ENCODE results near the gene PCDH7.

PCDH7 gene, protein sequence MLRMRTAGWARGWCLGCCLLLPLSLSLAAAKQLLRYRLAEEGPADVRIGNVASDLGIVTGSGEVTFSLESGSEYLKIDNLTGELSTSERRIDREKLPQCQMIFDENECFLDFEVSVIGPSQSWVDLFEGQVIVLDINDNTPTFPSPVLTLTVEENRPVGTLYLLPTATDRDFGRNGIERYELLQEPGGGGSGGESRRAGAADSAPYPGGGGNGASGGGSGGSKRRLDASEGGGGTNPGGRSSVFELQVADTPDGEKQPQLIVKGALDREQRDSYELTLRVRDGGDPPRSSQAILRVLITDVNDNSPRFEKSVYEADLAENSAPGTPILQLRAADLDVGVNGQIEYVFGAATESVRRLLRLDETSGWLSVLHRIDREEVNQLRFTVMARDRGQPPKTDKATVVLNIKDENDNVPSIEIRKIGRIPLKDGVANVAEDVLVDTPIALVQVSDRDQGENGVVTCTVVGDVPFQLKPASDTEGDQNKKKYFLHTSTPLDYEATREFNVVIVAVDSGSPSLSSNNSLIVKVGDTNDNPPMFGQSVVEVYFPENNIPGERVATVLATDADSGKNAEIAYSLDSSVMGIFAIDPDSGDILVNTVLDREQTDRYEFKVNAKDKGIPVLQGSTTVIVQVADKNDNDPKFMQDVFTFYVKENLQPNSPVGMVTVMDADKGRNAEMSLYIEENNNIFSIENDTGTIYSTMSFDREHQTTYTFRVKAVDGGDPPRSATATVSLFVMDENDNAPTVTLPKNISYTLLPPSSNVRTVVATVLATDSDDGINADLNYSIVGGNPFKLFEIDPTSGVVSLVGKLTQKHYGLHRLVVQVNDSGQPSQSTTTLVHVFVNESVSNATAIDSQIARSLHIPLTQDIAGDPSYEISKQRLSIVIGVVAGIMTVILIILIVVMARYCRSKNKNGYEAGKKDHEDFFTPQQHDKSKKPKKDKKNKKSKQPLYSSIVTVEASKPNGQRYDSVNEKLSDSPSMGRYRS (N-terminal part only)

DNA sequence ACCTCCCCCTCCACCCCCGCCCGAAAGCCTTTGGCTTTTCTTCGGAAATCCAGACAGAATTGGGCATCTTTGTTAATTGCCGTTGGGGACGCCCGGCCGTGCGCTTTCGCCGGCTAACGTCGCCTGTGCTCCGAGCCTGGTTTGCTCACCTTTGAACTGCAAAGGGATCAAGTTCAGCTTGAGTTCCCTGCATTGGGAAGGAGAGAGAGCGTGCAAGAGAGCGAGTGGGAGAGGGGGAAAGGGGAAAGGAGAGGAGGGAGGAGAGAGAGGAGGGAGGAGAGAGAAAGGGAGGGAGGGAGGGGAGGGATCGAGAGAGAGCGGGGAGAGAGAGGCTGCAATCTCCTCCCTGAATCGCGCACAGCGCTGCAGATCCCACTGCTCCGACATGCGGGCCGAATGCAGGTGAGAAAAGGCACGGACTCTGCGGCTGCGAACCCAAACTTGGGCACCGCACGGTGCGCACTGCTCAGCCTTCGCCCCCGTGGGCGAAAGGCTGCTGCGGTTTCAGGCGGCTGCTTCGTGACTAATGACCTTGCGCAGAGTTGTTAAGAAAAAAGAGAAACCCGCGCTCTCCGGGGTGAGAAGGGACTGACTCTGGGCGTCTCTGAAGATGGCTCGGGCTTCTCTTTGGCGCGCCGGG, at the start of gene PCDH7:
Gene PCDH7 (plus strand): TSS at position 349 of the 640 bp plus-strand sequence. CDS start 1,054 bp downstream, outside the sequence.
- no peak for DNase-seq

DNA sequence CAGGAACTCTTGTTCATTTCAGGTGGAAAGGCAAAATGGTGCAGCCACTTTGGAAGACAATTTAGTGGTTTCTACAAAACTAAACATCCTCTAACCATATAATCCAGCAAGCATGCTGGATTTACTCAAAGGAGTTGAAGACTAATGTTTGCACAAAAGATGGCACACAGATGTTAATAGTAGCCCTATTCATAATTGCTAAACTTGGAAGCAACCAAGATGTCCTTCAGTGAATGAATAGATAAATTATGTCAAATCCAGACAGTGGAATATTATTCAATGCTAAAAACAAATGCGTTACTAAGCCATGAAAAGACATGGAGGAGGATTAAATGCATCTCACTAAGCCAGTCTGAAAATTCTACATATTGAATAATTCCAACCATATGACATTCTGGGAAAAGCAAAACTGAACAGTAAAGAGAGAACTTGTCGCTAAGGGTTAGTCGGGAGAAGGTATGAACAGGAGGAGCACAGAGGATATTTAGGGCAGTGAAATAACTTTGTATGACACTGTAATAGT, 48.2 kb upstream of the PCDH7 start:
- no peak for DNase-seq

DNA sequence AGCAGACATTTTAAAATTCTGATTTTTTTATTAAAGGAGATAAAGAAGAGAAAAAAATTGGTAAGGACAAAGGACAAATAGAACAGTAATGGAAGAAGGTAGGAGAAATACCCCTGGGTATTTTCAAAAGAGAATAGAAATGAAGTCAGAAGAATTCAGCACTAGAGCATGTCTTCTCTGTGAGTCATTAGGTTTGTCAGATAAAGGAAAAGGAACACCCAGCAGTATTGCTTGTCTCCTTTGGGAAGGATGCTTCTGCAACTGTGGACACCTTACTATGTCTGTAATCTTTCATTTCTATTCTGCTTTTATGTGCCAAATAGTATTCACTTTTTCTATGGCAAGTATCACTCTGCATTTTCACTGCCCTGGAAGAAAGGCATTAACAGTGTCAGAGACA, 24.0 kb upstream of the PCDH7 start:
- no peak for DNase-seq

DNA sequence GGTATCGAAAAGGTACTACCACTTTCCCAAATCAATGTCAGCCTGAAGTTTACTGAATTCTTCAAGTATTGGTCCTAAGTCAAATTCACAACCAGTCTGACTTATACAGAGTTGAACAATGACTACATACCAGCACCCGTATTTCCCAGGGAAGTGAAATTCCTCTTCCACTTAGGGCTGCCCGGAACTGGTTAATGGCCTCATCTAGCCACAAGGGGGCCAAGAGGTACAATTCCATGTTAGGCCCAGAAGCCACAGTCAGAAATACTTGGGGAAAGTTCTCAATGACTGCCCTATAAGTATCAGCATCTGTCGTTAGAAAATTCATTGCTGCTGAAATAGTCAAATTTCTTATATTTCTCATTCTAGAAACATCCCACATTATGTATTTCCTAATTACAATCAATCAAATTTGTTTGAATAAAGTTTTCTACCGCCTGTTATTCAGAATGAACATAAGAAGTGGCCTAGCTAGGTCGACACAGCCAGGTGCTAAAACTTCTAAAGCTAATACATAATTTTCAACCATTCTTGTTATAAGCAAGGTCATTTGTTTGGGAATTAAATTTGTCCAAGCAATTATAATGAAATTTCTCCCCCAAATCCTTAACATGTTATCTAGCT, 5.6 kb upstream of the PCDH7 start:
- DNase-seq = no peak

- DNase-seq = no peak
These were observed 4.0 kb upstream of the PCDH7 start for GRCh38 chr4:30716158-30716557.

DNA sequence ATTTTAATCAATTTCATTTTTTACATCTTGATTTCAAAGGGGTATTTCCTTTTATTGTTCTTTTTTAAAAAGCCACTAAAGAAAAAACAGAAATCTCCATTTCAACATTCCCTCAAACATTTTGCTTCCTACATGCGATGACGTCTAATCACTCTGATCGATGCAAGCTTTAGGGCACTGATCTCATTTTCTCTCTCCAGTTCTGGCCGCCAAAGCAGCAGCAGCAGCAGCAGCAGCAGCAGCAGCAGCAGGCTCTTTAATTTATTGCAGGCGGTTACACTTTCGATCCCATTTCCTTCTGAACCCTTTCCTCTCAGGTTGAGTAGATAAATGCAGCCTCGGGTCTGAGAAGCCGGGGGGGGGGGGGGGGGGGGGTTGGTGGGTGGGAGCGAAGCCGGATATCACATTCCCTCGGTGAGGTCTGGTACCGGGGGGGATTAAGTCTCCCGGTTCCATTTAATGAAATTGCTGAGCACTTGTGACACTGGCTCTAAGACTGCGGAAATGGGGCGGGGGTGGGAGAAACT, 3.4 kb upstream of the PCDH7 start:
- DNase-seq = no peak

DNA sequence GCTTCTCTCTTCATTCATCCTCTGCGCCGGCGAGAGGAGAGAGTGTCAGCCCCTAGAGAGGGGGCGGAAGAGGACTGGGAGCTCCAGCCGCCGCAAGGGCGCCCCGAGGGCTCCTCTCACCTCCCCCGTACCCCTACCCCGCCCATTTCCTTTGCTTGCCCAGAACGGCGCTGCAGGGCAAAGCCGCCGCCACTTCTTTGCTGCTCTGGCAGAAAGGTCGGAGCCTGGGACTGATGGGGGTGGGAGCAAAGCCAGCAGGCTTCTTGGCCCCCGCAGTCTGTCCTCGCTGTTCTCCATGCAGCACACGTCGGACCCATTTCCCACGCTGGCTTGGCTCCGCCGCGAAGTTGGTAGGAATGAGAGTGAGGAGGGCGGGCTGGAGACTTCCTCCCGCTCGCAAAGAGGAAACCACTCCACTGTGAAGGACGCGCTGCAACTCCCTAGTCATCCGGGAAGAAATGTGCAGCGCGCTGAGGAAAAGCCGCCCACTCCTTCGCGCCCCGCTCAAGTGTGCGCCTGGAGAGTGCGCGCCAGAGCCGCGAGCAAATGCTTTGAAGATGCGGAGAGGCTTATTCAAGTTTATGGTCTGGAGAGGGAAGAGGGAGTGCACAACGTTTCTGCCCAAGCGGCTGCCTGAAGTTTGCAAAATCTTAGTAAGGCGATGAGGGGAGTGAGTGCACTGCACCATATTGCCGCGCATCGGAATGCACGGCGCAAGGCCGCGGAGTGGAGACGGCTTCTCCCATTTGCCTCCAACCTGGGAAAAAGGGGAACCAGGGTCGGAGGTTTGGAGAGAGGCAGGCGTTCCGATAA, 2.8 kb upstream of the PCDH7 start:
- DNase-seq = peak; percentile 5

- no peak for DNase-seq
These were observed 2.1 kb upstream of the PCDH7 start for GRCh38 chr4:30718021-30718542.

GRCh38 chr4:30718641-30719453, 1.3 kb upstream of the PCDH7 start:
- no peak for DNase-seq

- no peak for DNase-seq
These were observed 632 bp upstream of the PCDH7 start for GRCh38 chr4:30719454-30720020.

GRCh38 chr4:30720661-30721184, 554 bp downstream of the PCDH7 start:
- DNase-seq = no peak

GRCh38 chr4:30721185-30722091, 1.3 kb downstream of the PCDH7 start:
- no peak for DNase-seq

DNA sequence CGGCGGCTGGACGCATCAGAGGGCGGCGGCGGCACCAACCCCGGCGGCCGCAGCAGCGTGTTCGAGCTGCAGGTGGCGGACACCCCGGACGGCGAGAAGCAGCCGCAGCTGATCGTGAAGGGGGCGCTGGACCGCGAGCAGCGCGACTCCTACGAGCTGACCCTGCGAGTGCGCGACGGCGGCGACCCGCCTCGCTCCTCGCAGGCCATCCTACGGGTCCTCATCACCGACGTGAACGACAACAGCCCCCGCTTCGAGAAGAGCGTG, 1.9 kb downstream of the PCDH7 start:
- no peak for DNase-seq

- DNase-seq = no peak
These were observed 2.4 kb downstream of the PCDH7 start for GRCh38 chr4:30722359-30723200.

GRCh38 chr4:30723201-30723955, 3.2 kb downstream of the PCDH7 start:
- no peak for DNase-seq

DNA sequence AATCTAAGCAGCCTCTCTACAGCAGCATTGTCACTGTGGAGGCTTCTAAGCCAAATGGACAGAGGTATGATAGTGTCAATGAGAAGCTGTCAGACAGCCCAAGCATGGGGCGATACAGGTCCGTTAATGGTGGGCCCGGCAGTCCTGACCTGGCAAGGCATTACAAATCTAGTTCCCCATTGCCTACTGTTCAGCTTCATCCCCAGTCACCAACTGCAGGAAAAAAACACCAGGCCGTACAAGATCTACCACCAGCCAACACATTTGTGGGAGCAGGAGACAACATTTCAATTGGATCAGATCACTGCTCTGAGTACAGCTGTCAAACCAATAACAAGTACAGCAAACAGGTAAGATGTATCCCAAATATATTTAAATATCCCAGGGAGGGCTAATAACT, 4.1 kb downstream of the PCDH7 start:
- DNase-seq = no peak

DNA sequence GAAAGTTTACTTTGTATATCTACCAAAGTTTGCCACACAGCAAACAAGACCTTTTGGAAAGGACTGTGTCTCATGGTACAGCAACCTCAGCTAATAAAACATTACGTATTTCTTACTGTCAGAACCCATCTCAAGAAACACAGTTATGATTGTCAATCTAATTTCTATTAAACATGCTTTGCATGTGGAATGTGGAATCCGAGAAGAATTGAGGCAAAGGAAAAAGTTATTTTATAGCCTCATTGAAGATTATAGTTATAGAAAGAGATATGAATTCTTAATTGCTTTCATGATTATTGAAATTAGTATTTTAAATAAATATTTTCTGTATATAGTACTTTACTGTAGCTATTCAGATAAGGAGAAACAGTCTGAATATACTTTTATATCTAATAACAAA, 5.4 kb downstream of the PCDH7 start:
- DNase-seq = no peak

Data from KG1 (cell line).